Uterus (tissue), 4 donors: ENCODE measurements around the gene SLIT3. TPM values are rescaled to one million over a fixed set of nuclear protein-coding genes. Genes with fewer than 3 reads are reported as not detected.

Experiments
- DNase-seq, 2 donors: peaks; one replicate each; pipeline ENCODE4 v3.0.0-alpha.2; 2019 to 2020
- H3K27ac ChIP-seq, 2 donors: fragments of 200-600 bp; sonication (generic); 1 replicate in 1 of 2; 2 replicates in 1 of 2; pipeline ENCODE4 v1.5.1; 2016 to 2018
- H3K27me3 ChIP-seq, 2 donors: fragments of 200-600 bp; sonication (generic); one replicate each; pipeline ENCODE4 v1.5.1; 2018 to 2019; ENCODE audit warnings: control low read depth in 1 of 2
- H3K36me3 ChIP-seq, 2 donors: fragments of 200-600 bp; sonication (generic); one replicate each; pipeline ENCODE4 v1.5.1; 2019; ENCODE audit warnings: control low read depth in 1 of 2
- H3K4me1 ChIP-seq, 2 donors: fragments of 200-600 bp; sonication (generic); one replicate each; pipeline ENCODE4 v1.5.1; 2018 to 2019; ENCODE audit warnings: control low read depth in 1 of 2
- H3K4me3 ChIP-seq, 2 donors: fragments of 200-600 bp; sonication (generic); 1 replicate in 1 of 2; 2 replicates in 1 of 2; pipeline ENCODE4 v1.5.1; 2018 to 2019; ENCODE audit warnings: mild to moderate bottlenecking in 1 of 2
- H3K9me3 ChIP-seq, 2 donors: fragments of 200-600 bp; sonication (generic); one replicate each; pipeline ENCODE4 v1.5.1; 2019; ENCODE audit warnings: control low read depth in 1 of 2
- POLR2A ChIP-seq, 2 donors: fragments of 450-650 bp; IDR thresholded peaks; one replicate each; pipeline ENCODE4 v1.6.1; 2016; ENCODE audit warnings: antibody characterized with exemption in 2 of 2, mild to moderate bottlenecking in 1 of 2, moderate library complexity in 1 of 2
- intact Hi-C: fragments of 100-400 bp; cut with DNase I; formaldehyde crosslinking; loops from one replicate; pipeline ENCODE4 v1.15.1; 2023; ENCODE audit warnings: low total_unique reads
- total RNA-seq, 4 donors: library from RNA; depleted of rRNA in 3 of 4; stranded (reverse); fragments of >200 nt in 3 of 4; gene quantifications; one replicate each; pipeline versions ENCODE4 v1.1.0 to v1.2.4, GENCODE V29; 2014 to 2023
- TF ChIP-seq, protein P1 (sequence below), 4 experiments: fragments of 200-600 bp in 2 of 4; fragments of 450-650 bp in 2 of 4; sonication (generic) in 2 of 4; IDR thresholded peaks; one replicate each; pipeline ENCODE4 v1.5.1; 2016 to 2019; ENCODE audit warnings: antibody characterized with exemption in 4 of 4, mild to moderate bottlenecking in 2 of 4, moderate library complexity in 1 of 4
- donor health status: DM: yes; HTN: yes; CAD: no.

The SLIT3 gene
- total RNA-seq, 4 donors from 2014 or later, result 9.4 to 62.2 (median 28.1) TPM

DNA sequence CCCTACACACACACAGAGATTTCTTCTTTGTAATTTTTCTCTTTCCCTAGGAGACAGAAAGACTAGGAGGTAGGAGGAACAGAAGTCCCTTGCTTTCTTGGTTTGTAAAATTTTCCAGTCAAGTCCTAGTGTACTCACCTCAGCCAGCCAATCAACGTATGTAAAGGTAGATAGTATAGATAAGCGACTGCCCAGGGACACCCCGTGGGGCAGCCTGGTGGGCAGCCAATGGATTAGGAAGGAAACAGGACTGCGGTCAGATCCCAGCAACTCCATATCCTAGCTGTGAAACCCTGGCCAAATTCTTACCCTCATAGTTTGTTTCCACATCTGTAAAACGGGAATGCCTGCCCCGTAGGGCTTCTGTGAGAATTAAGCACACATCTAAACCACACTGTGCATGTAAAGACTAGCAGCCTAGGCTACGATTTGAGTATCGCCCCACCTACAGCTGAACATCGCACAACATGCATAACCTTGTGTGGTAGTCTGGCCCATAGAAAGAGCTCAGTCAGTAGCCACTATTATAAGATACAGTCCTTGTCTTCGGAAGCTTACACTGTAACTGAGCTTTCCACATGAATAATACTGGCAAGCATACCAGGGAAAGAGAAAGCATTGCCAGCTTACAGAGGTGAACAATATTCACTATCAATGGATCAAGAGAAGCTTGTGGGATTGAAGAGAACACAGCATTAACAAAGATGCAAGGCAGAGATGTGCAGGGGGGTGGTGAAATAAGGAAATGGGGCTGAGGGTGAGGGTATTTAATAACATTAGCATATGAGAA lies 368.3 kb downstream of the SLIT3 start:
- DNase-seq, result no peak
- H3K27ac ChIP-seq, result no peak overlapping the region
- TF ChIP-seq, protein P1, sequence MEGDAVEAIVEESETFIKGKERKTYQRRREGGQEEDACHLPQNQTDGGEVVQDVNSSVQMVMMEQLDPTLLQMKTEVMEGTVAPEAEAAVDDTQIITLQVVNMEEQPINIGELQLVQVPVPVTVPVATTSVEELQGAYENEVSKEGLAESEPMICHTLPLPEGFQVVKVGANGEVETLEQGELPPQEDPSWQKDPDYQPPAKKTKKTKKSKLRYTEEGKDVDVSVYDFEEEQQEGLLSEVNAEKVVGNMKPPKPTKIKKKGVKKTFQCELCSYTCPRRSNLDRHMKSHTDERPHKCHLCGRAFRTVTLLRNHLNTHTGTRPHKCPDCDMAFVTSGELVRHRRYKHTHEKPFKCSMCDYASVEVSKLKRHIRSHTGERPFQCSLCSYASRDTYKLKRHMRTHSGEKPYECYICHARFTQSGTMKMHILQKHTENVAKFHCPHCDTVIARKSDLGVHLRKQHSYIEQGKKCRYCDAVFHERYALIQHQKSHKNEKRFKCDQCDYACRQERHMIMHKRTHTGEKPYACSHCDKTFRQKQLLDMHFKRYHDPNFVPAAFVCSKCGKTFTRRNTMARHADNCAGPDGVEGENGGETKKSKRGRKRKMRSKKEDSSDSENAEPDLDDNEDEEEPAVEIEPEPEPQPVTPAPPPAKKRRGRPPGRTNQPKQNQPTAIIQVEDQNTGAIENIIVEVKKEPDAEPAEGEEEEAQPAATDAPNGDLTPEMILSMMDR (IDR thresholded peaks at IDR 0.05), result no peak
- TF ChIP-seq POLR2A (IDR thresholded peaks at IDR 0.05), result no peak
- no peaks in the 10 kb centered on the region for H3K27me3 ChIP-seq
- H3K36me3 ChIP-seq, result no peaks in the 10 kb centered on the region
- no peaks in the 10 kb centered on the region for H3K4me1 ChIP-seq
- intact Hi-C loops, result no loop called here
- H3K9me3 ChIP-seq, result no peaks in the 10 kb centered on the region
- H3K4me3 ChIP-seq, result no peak overlapping the region

DNA sequence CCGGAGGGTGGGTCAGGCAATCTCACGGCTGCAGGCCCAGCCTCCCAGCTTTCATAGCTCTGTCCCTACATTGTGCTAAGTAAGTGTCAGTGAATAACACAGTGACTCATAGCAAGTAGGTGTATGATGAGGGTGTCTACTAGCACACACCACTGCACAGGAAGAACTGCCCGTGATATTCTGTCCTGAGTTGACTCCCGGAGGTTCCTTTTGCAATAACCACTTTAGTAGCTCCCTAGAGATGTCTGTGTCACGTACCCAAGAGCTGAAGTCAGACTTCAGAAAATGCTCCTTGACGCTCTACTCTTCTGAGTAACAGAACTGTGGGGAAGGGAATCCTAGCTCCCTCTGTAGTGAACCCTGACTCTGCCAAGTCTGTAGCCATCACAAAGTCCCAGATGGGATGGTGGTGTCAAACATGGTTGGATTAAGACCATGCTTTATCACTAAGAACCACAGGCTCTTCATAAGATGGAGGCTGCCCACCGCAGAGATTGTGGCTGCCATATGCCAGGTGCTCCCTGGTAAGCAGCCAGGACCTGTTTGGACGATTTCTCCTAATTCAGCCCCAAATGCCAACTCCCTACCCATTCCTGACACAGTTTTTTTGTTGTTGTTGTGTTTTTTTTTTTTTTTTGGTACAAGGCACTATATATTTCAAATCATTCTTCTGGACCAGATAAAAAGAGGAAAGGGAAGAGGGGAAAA lies 369.1 kb downstream of the SLIT3 start:
- no peak overlapping the region for H3K4me3 ChIP-seq
- intact Hi-C loops, result no loop called here
- no peak for TF ChIP-seq POLR2A (IDR thresholded peaks at IDR 0.05)
- TF ChIP-seq, protein P1 (IDR thresholded peaks at IDR 0.05), result no peak
- H3K4me1 ChIP-seq, result no peaks in the 10 kb centered on the region
- no peaks in the 10 kb centered on the region for H3K36me3 ChIP-seq
- H3K27me3 ChIP-seq, result no peaks in the 10 kb centered on the region
- DNase-seq, result no peak
- H3K27ac ChIP-seq, result no peak overlapping the region
- no peaks in the 10 kb centered on the region for H3K9me3 ChIP-seq

DNA sequence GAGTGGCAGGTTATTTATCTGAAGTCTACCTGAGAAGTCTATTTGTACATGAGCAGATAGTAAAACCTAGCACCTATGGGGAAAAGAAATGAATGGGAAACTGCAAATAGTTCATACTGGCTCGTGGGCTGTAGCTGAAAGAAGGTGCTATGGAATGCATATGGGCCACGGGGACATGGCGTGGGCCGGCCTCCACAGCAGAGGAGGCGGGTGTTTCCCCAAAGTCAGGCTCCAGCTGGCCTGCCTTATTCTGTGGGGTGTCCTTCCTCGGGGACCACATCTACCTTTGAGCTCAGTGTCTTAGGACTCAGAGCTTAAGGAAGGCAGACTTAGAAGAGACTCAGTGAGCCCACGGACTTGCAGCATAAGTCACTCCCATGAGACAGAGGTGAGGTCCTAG lies 371.3 kb downstream of the SLIT3 start:
- no peak overlapping the region for H3K4me3 ChIP-seq
- no peaks in the 10 kb centered on the region for H3K36me3 ChIP-seq
- TF ChIP-seq, protein P1 (IDR thresholded peaks at IDR 0.05), result no peak
- no peak for TF ChIP-seq POLR2A (IDR thresholded peaks at IDR 0.05)
- no peak overlapping the region for H3K27ac ChIP-seq
- intact Hi-C loops, result no loop called here
- no peaks in the 10 kb centered on the region for H3K9me3 ChIP-seq
- no peaks in the 10 kb centered on the region for H3K4me1 ChIP-seq
- H3K27me3 ChIP-seq, result no peaks in the 10 kb centered on the region
- DNase-seq, result no peak

DNA sequence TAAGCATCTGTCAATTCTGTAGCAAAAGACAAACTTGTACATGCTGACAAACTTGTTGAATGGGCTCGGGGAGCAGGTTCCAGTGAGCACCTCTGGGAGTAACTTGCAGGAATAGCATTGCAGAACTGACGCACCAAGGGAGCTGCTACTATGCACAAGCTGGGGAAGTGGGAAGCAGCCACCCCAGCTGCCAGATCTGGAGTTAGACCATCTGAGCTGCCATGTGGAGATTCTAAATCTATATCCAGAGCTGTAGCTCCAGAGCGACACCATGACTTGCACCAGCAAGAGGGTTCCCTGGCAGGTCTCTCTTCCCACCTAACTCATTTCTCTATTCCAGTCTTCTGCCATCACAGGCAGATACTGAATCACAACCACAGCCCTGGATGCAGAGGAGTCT lies 375.8 kb downstream of the SLIT3 start:
- H3K4me1 ChIP-seq, result no peaks in the 10 kb centered on the region
- no peak for TF ChIP-seq POLR2A (IDR thresholded peaks at IDR 0.05)
- TF ChIP-seq, protein P1 (IDR thresholded peaks at IDR 0.05), result no peak
- intact Hi-C loops, result no loop called here
- H3K27ac ChIP-seq, result no peak overlapping the region
- H3K4me3 ChIP-seq, result no peak overlapping the region
- no peak for DNase-seq
- H3K27me3 ChIP-seq, result no peaks in the 10 kb centered on the region
- H3K9me3 ChIP-seq, result no peaks in the 10 kb centered on the region
- no peaks in the 10 kb centered on the region for H3K36me3 ChIP-seq
